ENCODE data around the gene KCNQ2. TPM values are rescaled to one million over a fixed set of nuclear protein-coding genes. Genes with fewer than 3 reads are reported as not detected.

KCNQ2 gene
- total and polyA plus RNA-seq, 7 donors: 0.01 to 2.8 (median 0.15) TPM; not detected in 1

- WGBS, 3 donors: 43 to 66% (median 58%) methylated on average over 4 of the region's 4 CpGs
- ATAC-seq (no peak), DNase-seq (no peak)
- no peaks in the 10 kb centered on the region for H3K9me3 ChIP-seq
- no peak overlapping the region for H3K27ac ChIP-seq
- H3K36me3 ChIP-seq (ENCODE audit: insufficient read depth in 1 of 2, low read depth in 1 of 2): peaks cover 0 to 80% of the 10 kb centered on the region in 2 donors
- intact Hi-C loops (cut with DNase I): no loop called here
- H3K4me3 ChIP-seq: no peak overlapping the region
- TF ChIP-seq CTCF (IDR thresholded peaks at IDR 0.05): no peak
- H3K27me3 ChIP-seq (ENCODE audit: insufficient read depth in 3 of 3, low read length in 2 of 3): no peaks in the 10 kb centered on the region
- H3K4me1 ChIP-seq: peaks cover 21% of the 10 kb centered on the region
Observed at GRCh38 chr20:63491635-63492230, 19.3 kb upstream of the KCNQ2 start.

GRCh38 chr20:63491078-63491477 is 18.6 kb upstream of the KCNQ2 start:
- Histone ChIP-seq H3K4me3 (no peak overlapping the region), H3K27ac (no peak overlapping the region), H3K4me1 (peaks cover 21% of the 10 kb centered on the region), H3K9me3 (no peaks in the 10 kb centered on the region), H3K27me3 (ENCODE audit: insufficient read depth in 3 of 3, low read length in 2 of 3) (no peaks in the 10 kb centered on the region), H3K36me3 (ENCODE audit: insufficient read depth in 1 of 2, low read depth in 1 of 2) (peaks cover 0 to 73% of the 10 kb centered on the region in 2 donors)
- no peak for TF ChIP-seq CTCF (IDR thresholded peaks at IDR 0.05)
- ATAC-seq (no peak), DNase-seq (peak in 1 of 2 donors; percentile 45)
- WGBS, 3 donors: 70 to 83% (median 73%) methylated on average over 2 to 4 of the region's 4 CpGs
- intact Hi-C loops (cut with DNase I): no loop called here

- Histone ChIP-seq H3K27me3 (ENCODE audit: insufficient read depth in 3 of 3, low read length in 2 of 3) (no peaks in the 10 kb centered on the region), H3K27ac (no peak overlapping the region), H3K4me3 (no peak overlapping the region), H3K36me3 (ENCODE audit: insufficient read depth in 1 of 2, low read depth in 1 of 2) (peaks cover 0 to 67% of the 10 kb centered on the region in 2 donors), H3K9me3 (no peaks in the 10 kb centered on the region), H3K4me1 (peaks cover 15% of the 10 kb centered on the region)
- intact Hi-C loops (cut with DNase I): no loop called here
- DNase-seq: peak in 1 of 2 donors; percentile 63
- no peak for TF ChIP-seq CTCF (IDR thresholded peaks at IDR 0.05)
- no peak for ATAC-seq
- 59 to 62% (median 62%) methylated on average over 23 to 24 of the region's 24 CpGs for WGBS, 3 donors
Observed at GRCh38 chr20:63490416-63490815, 18.0 kb upstream of the KCNQ2 start.

GRCh38 chr20:63488315-63489251 is 16.1 kb upstream of the KCNQ2 start:
- TF ChIP-seq CTCF (IDR thresholded peaks at IDR 0.05): no peak
- DNase-seq (peak in 1 of 2 donors; percentile 53), ATAC-seq (no peak)
- H3K27me3 ChIP-seq (ENCODE audit: insufficient read depth in 3 of 3, low read length in 2 of 3): no peaks in the 10 kb centered on the region
- H3K4me3 ChIP-seq: no peak overlapping the region
- 23 to 30% (median 26%) methylated on average over 63 to 83 of the region's 83 CpGs for WGBS, 3 donors
- intact Hi-C loops (cut with DNase I): no loop called here
- no peaks in the 10 kb centered on the region for H3K9me3 ChIP-seq
- H3K36me3 ChIP-seq (ENCODE audit: insufficient read depth in 1 of 2, low read depth in 1 of 2): peaks cover 0 to 48% of the 10 kb centered on the region in 2 donors
- no peak overlapping the region for H3K27ac ChIP-seq
- no peaks in the 10 kb centered on the region for H3K4me1 ChIP-seq
